Hematopoietic multipotent progenitor cell treated with erythropoietin and hydrocortisone succinate and interleukin-3 and kit ligand, for 6 days (in vitro differentiated cells): Measurements from ENCODE around the gene GNAL.
A peak's percentile ranks its signal among the peaks of the same experiment; 100 is the strongest.

Experiments
- DNase-seq: peaks from one replicate; pipeline ENCODE4 v3.0.0-alpha.2; 2015

Gene GNAL

DNA sequence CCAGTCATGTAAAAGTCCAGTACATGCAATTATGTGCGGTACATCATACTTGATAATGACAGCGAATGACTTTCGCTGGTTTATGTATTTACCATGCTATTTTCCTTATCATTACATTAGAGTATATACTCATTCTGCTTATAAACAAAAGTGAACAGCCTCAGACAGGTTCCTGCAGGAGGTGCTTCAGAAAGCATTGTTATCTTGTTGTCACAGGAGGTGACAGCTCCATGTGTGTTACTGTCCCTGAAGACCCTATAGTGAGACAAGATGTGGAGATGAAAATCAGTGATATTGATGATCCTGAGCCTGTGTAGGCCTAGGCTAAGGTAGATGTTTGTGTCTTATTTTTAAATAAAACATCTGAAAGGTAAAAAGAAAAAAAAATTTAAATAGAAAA lies 234.4 kb downstream of the GNAL start:
- no peak for DNase-seq

GRCh38 chr18:11925800-11926481 lies 236.9 kb downstream of the GNAL start:
- peak; percentile 78 for DNase-seq

DNA sequence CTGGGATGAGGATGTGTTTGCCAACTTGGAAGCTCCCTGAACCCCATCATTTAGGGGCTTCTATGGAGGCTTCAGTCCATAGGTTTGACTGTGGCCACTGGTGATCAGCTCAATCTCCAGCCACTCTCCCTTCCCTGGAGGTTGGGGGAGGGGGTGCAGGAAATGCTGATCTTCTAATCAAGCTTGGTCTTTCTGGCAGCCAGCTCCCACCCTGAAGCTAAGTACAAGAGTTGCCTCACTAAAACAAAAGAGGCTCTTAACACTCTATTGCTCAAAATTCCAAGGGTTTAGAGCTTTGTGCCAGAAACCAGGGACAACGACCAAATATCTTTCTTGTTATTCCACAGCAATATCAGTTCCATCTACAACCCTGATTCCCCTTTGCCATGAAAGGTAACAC lies 238.4 kb downstream of the GNAL start:
- no peak for DNase-seq

GRCh38 chr18:11932393-11932792 lies 243.3 kb downstream of the GNAL start:
- no peak for DNase-seq
